ENCODE measurements around the gene CAMTA1. TPM values are rescaled to one million over a fixed set of nuclear protein-coding genes. Genes with fewer than 3 reads are reported as not detected.
A peak's percentile ranks its signal among the peaks of the same experiment; 100 is the strongest.

The CAMTA1 gene
- polyA plus RNA-seq, 1 donor from 2014 or later: 162 TPM

DNA sequence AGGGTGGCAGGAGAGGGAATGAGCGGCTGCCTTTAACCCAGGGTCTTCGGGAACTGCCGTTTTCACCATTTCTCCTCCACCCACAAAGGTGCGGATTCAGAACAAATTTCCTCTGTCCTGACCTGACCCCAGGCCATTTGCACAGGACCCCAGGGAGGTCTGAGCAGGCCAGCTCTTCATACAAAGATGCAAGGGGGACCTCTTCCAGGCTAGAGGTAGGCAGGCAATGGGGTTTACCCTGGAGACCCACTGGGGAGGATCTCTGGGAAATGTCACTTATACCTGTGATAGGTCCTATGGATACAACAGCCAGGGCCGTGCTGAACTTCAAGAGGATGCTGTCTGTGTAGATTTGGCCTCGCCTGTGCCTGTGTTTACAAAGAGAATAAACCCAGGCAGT lies 896.1 kb downstream of the CAMTA1 start:
- peak overlapping the region; percentile 92 for H3K9ac ChIP-seq (ENCODE audit: low read length)
- H3K4me2 ChIP-seq (ENCODE audit: low read length): peak overlapping the region; percentile 14
- no peaks in the 10 kb centered on the region for H3K27me3 ChIP-seq (ENCODE audit: insufficient read depth, low read depth, low read length)
- H3K79me2 ChIP-seq (replicated peaks; ENCODE audit: insufficient read depth, low read length): no peaks in the 10 kb centered on the region
- no peak for TF ChIP-seq EZH2 (IDR thresholded peaks at IDR 0.05; ENCODE audit: borderline replicate concordance, insufficient read depth, low read length, poor library complexity, severe bottlenecking)
- TF ChIP-seq, protein P1, sequence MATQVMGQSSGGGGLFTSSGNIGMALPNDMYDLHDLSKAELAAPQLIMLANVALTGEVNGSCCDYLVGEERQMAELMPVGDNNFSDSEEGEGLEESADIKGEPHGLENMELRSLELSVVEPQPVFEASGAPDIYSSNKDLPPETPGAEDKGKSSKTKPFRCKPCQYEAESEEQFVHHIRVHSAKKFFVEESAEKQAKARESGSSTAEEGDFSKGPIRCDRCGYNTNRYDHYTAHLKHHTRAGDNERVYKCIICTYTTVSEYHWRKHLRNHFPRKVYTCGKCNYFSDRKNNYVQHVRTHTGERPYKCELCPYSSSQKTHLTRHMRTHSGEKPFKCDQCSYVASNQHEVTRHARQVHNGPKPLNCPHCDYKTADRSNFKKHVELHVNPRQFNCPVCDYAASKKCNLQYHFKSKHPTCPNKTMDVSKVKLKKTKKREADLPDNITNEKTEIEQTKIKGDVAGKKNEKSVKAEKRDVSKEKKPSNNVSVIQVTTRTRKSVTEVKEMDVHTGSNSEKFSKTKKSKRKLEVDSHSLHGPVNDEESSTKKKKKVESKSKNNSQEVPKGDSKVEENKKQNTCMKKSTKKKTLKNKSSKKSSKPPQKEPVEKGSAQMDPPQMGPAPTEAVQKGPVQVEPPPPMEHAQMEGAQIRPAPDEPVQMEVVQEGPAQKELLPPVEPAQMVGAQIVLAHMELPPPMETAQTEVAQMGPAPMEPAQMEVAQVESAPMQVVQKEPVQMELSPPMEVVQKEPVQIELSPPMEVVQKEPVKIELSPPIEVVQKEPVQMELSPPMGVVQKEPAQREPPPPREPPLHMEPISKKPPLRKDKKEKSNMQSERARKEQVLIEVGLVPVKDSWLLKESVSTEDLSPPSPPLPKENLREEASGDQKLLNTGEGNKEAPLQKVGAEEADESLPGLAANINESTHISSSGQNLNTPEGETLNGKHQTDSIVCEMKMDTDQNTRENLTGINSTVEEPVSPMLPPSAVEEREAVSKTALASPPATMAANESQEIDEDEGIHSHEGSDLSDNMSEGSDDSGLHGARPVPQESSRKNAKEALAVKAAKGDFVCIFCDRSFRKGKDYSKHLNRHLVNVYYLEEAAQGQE (IDR thresholded peaks at IDR 0.05; ENCODE audit: borderline replicate concordance): no peak
- peak overlapping the region; percentile 97 for H3K27ac ChIP-seq (ENCODE audit: low read length)
- no peaks in the 10 kb centered on the region for H3K36me3 ChIP-seq (ENCODE audit: insufficient read depth, low read length)
- H3F3A ChIP-seq (ENCODE audit: insufficient read depth, low read length, poor library complexity, severe bottlenecking): no peaks in the 10 kb centered on the region
- H2AFZ ChIP-seq (ENCODE audit: low read depth, low read length): no peak overlapping the region
- H4K20me1 ChIP-seq (ENCODE audit: insufficient read depth): no peaks in the 10 kb centered on the region
- no peaks in the 10 kb centered on the region for H3K9me3 ChIP-seq (ENCODE audit: low read length)
- H3K4me3 ChIP-seq (ENCODE audit: low read length): peak overlapping the region; percentile 67
- no peaks in the 10 kb centered on the region for H3K9me2 ChIP-seq (ENCODE audit: insufficient read depth, low read length)

DNA sequence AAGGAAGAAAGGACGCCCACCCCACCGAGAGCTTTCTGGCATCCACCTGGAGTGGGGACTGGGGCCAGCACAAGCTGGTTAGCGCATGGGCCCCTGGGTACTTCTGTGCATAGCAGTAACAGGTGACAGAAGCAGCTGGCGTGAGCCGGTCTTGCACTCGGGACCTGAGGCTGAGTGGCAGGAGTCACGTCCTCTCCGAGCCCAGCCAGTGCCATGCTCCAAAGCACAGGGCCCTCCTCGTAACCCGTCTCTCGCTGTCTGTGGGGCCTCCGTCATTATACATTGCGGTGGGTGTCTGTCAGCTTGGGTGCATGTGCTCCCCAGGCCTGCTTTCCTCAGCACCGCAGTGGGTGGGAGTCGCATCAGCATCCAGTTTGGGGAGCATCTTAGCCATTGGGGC lies 898.3 kb downstream of the CAMTA1 start:
- Histone ChIP-seq H3K27me3 (ENCODE audit: insufficient read depth, low read depth, low read length) (no peaks in the 10 kb centered on the region), H4K20me1 (ENCODE audit: insufficient read depth) (no peaks in the 10 kb centered on the region), H3K9me2 (ENCODE audit: insufficient read depth, low read length) (no peaks in the 10 kb centered on the region), H3K9me3 (ENCODE audit: low read length) (no peaks in the 10 kb centered on the region), H3K4me2 (ENCODE audit: low read length) (no peak overlapping the region), H3K36me3 (ENCODE audit: insufficient read depth, low read length) (no peaks in the 10 kb centered on the region), H2AFZ (ENCODE audit: low read depth, low read length) (no peak overlapping the region), H3K4me3 (ENCODE audit: low read length) (no peak overlapping the region), H3K27ac (ENCODE audit: low read length) (no peak overlapping the region), H3K9ac (ENCODE audit: low read length) (no peak overlapping the region), H3F3A (ENCODE audit: insufficient read depth, low read length, poor library complexity, severe bottlenecking) (no peaks in the 10 kb centered on the region), H3K79me2 (replicated peaks; ENCODE audit: insufficient read depth, low read length) (no peaks in the 10 kb centered on the region)
- TF ChIP-seq RAD21 (conservative IDR thresholded peaks at IDR 0.05) (no peak), EP300 (conservative IDR thresholded peaks at IDR 0.05; ENCODE audit: poor library complexity, severe bottlenecking) (no peak), MXI1 (conservative IDR thresholded peaks at IDR 0.05; ENCODE audit: poor library complexity, severe bottlenecking) (no peak)
- TF ChIP-seq, protein P1 (IDR thresholded peaks at IDR 0.05; ENCODE audit: borderline replicate concordance): no peak

- TF ChIP-seq TAF1 (IDR thresholded peaks at IDR 0.05; ENCODE audit: low read depth) (no peak), MXI1 (conservative IDR thresholded peaks at IDR 0.05; ENCODE audit: poor library complexity, severe bottlenecking) (no peak), POLR2AphosphoS5 (IDR thresholded peaks at IDR 0.05) (no peak), EP300 (conservative IDR thresholded peaks at IDR 0.05; ENCODE audit: poor library complexity, severe bottlenecking) (no peak)
- H3K4me3 ChIP-seq (ENCODE audit: low read length): no peak overlapping the region
- H3K27ac ChIP-seq (ENCODE audit: low read length): no peak overlapping the region
- no peaks in the 10 kb centered on the region for H4K20me1 ChIP-seq (ENCODE audit: insufficient read depth)
- H3F3A ChIP-seq (ENCODE audit: insufficient read depth, low read length, poor library complexity, severe bottlenecking): no peaks in the 10 kb centered on the region
- no peaks in the 10 kb centered on the region for H3K27me3 ChIP-seq (ENCODE audit: insufficient read depth, low read depth, low read length)
- no peak overlapping the region for H3K4me2 ChIP-seq (ENCODE audit: low read length)
- H2AFZ ChIP-seq (ENCODE audit: low read depth, low read length): no peak overlapping the region
- H3K36me3 ChIP-seq (ENCODE audit: insufficient read depth, low read length): no peaks in the 10 kb centered on the region
- no peaks in the 10 kb centered on the region for H3K9me3 ChIP-seq (ENCODE audit: low read length)
- no peaks in the 10 kb centered on the region for H3K9me2 ChIP-seq (ENCODE audit: insufficient read depth, low read length)
- H3K9ac ChIP-seq (ENCODE audit: low read length): no peak overlapping the region
- H3K79me2 ChIP-seq (replicated peaks; ENCODE audit: insufficient read depth, low read length): no peaks in the 10 kb centered on the region
These were observed 898.9 kb downstream of the CAMTA1 start for GRCh38 chr1:7684132-7684531.

Data from neural cell (in vitro differentiated cells).